NCI-H226 (cell line): Measurements from ENCODE around the gene PSG7.
"Not testable (repeated sequence)": the region's sequence is repeated elsewhere in the genome, so short reads cannot be mapped to it uniquely, and the experiment has no call there.

ENCODE experiments used
- DNase-seq: peaks from one replicate; pipeline ENCODE4 v3.0.0-alpha.2; 2015

PSG7 gene

GRCh38 chr19:42912941-42913340, 24.1 kb downstream of the PSG7 start:
- not testable (repeated sequence) for DNase-seq

- DNase-seq: not testable (repeated sequence)
Observed at GRCh38 chr19:42911731-42912130, 25.3 kb downstream of the PSG7 start.

- not testable (repeated sequence) for DNase-seq
Observed at GRCh38 chr19:42906162-42906561, 30.8 kb downstream of the PSG7 start.

- not testable (repeated sequence) for DNase-seq
Observed at GRCh38 chr19:42900561-42900960, 36.4 kb downstream of the PSG7 start.

GRCh38 chr19:42899674-42900073, 37.3 kb downstream of the PSG7 start:
- DNase-seq: not testable (repeated sequence)

- DNase-seq: not testable (repeated sequence)
Observed at GRCh38 chr19:42899110-42899509, 37.9 kb downstream of the PSG7 start.

- DNase-seq: peak; percentile 49
Observed at GRCh38 chr19:42898656-42899055, 38.4 kb downstream of the PSG7 start.

GRCh38 chr19:42897729-42898128, 39.3 kb downstream of the PSG7 start:
- peak; percentile 72 for DNase-seq

- DNase-seq: not testable (repeated sequence)
Observed at GRCh38 chr19:42890446-42890845, 46.6 kb downstream of the PSG7 start.

- DNase-seq: not testable (repeated sequence)
Observed at GRCh38 chr19:42887876-42888445, 49.0 kb downstream of the PSG7 start.

- DNase-seq: not testable (repeated sequence)
Observed at GRCh38 chr19:42882730-42883129, 54.3 kb downstream of the PSG7 start.

GRCh38 chr19:42882010-42882409, 55.0 kb downstream of the PSG7 start:
- DNase-seq: not testable (repeated sequence)

GRCh38 chr19:42881279-42881678, 55.7 kb downstream of the PSG7 start:
- DNase-seq: peak; percentile 21

- DNase-seq: not testable (repeated sequence)
Observed at GRCh38 chr19:42880621-42881020, 56.4 kb downstream of the PSG7 start.

- no peak for DNase-seq
Observed at GRCh38 chr19:42879613-42880012, 57.4 kb downstream of the PSG7 start, which contains the start of gene PSG1. Gene PSG1 (minus strand): TSS chr19:42879713. CDS start chr19:42879581, 132 bp downstream.

GRCh38 chr19:42876596-42876995, 60.4 kb downstream of the PSG7 start:
- peak; percentile 75 for DNase-seq

- peak; percentile 60 for DNase-seq
Observed at GRCh38 chr19:42875881-42876280, 61.1 kb downstream of the PSG7 start.

- peak; percentile 63 for DNase-seq
Observed at GRCh38 chr19:42874901-42875813, 61.9 kb downstream of the PSG7 start.

GRCh38 chr19:42874136-42874535, 62.9 kb downstream of the PSG7 start:
- not testable (repeated sequence) for DNase-seq
